Vein endothelial cell (primary cell): ENCODE data around the gene MAPT. TPM values are rescaled to one million over a fixed set of nuclear protein-coding genes. Genes with fewer than 3 reads are reported as not detected.

Experiments
- small RNA-seq: library from RNA; depleted of rRNA; stranded (forward); fragments of <200 nt; gene quantifications from one replicate; pipeline ENCODE3, GENCODE V24; 2012
- total RNA-seq: library from RNA; depleted of rRNA; stranded (reverse); fragments of >200 nt; gene quantifications from 2 replicates; pipeline ENCODE4 v1.2.3, GENCODE V29; 2012

Gene MAPT
- total RNA-seq, result under 0.01 TPM in 2 replicates

DNA sequence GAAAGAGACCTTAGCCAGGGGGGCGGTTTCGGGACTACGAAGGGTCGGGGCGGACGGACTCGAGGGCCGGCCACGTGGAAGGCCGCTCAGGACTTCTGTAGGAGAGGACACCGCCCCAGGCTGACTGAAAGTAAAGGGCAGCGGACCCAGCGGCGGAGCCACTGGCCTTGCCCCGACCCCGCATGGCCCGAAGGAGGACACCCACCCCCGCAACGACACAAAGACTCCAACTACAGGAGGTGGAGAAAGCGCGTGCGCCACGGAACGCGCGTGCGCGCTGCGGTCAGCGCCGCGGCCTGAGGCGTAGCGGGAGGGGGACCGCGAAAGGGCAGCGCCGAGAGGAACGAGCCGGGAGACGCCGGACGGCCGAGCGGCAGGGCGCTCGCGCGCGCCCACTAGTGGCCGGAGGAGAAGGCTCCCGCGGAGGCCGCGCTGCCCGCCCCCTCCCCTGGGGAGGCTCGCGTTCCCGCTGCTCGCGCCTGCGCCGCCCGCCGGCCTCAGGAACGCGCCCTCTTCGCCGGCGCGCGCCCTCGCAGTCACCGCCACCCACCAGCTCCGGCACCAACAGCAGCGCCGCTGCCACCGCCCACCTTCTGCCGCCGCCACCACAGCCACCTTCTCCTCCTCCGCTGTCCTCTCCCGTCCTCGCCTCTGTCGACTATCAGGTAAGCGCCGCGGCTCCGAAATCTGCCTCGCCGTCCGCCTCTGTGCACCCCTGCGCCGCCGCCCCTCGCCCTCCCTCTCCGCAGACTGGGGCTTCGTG, at the start of gene MAPT:
Gene MAPT, plus strand, starts transcription at position 533 of the 763 bp plus-strand sequence. CDS start 67,784 bp downstream, outside the sequence.

DNA sequence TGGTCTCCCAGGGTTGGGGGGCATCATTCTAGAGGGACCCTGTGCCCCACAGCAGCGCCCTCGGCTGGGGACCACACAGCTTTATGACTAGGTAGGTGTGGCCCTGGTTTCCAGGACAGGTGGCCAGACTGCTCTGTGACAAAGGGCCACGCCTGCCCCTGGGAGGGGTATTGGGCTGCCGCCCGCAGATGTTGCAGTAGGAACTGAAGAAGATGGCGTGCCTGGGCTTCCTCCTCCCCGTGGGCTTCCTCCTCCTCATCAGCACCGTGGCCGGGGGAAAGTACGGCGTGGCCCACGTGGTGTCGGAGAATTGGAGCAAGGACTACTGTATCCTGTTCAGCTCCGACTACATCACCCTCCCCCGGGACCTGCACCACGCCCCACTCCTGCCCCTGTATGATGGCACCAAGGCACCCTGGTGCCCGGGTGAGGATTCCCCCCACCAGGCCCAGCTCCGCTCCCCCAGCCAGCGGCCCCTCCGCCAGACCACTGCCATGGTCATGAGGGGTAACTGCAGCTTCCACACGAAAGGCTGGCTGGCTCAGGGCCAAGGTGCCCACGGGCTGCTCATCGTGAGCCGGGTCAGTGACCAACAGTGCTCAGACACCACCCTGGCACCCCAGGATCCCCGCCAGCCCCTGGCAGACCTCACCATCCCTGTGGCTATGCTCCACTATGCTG, 49.5 kb upstream of the MAPT start, which contains the start of gene SPPL2C:
Gene SPPL2C, plus strand, starts transcription at position 187 of the 681 bp plus-strand sequence. Its CDS starts 26 bp downstream, at position 213.

DNA sequence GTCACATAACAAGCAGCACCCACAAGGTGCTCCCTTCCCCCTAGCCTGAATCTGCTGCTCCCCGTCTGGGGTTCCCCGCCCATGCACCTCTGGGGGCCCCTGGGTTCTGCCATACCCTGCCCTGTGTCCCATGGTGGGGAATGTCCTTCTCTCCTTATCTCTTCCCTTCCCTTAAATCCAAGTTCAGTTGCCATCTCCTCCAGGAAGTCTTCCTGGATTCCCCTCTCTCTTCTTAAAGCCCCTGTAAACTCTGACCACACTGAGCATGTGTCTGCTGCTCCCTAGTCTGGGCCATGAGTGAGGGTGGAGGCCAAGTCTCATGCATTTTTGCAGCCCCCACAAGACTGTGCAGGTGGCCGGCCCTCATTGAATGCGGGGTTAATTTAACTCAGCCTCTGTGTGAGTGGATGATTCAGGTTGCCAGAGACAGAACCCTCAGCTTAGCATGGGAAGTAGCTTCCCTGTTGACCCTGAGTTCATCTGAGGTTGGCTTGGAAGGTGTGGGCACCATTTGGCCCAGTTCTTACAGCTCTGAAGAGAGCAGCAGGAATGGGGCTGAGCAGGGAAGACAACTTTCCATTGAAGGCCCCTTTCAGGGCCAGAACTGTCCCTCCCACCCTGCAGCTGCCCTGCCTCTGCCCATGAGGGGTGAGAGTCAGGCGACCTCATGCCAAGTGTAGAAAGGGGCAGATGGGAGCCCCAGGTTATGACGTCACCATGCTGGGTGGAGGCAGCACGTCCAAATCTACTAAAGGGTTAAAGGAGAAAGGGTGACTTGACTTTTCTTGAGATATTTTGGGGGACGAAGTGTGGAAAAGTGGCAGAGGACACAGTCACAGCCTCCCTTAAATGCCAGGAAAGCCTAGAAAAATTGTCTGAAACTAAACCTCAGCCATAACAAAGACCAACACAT, 104.9 kb downstream of the MAPT start, which contains the start of gene STH:
Gene STH, plus strand, starts transcription at position 264 of the 913 bp plus-strand sequence. Its CDS starts 30 bp downstream, at position 294.

Small RNA genes within 50 kb of the gene (small RNA-seq; reads per million reads assigned to genes)
- not detected for gene RF00017

Other genes with a start within 250 kb of the MAPT start
- not detected in 2 replicates for gene CRHR1, start 110.2 kb upstream of the MAPT start, total RNA-seq
- not detected in 2 replicates for gene SPPL2C, start 49.7 kb upstream of the MAPT start, total RNA-seq
- not detected in 2 replicates for gene STH, start 104.7 kb downstream of the MAPT start, total RNA-seq